ENCODE data around the gene HABP4. TPM values are rescaled to one million over a fixed set of nuclear protein-coding genes. Genes with fewer than 3 reads are reported as not detected.

HABP4 gene
- total RNA-seq, 2 donors from 2014 or later, result 50.0 to 74.2 TPM

DNA sequence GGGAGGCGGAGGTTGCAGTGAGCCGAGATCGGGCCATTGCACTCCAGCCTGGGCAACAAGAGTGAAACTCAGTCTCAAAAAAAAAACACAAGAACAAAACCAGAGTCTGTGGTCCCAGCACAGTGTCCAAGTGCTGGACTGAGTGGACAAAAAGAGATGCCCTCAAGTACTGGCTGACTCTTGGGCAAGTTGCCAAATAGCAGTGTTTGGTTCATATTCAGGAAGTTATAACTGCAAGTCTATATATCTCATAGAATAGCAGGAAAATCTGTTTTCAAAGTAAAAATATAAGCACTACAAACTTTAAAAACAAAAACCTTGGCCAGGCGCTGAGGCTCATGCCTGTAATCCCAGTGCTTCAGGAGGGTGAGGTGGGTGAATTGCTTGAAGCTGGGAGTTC, 7.3 kb downstream of the HABP4 start:
- TF ChIP-seq CTCF (IDR thresholded peaks at IDR 0.05), result no peak
- peaks cover 0 to 16% of the 10 kb centered on the region in 2 donors for H3K4me1 ChIP-seq (ENCODE audit: control insufficient read depth in 1 of 2, low read depth in 2 of 2)
- DNase-seq (ENCODE audit: low spot score), result no peak
- H3K36me3 ChIP-seq, result peaks cover 3% of the 10 kb centered on the region
- H3K27ac ChIP-seq, result no peak overlapping the region
- H3K9me3 ChIP-seq, result no peaks in the 10 kb centered on the region
- ATAC-seq (ENCODE audit: insufficient number of reproducible peaks, low FRiP score, low read depth), result no peak
- H3K27me3 ChIP-seq (replicated peaks; ENCODE audit: insufficient read depth), result no peaks in the 10 kb centered on the region
- no peak overlapping the region for H3K4me3 ChIP-seq

GRCh38 chr9:96458226-96458625, 8.3 kb downstream of the HABP4 start:
- no peak for TF ChIP-seq CTCF (IDR thresholded peaks at IDR 0.05)
- DNase-seq (ENCODE audit: low spot score) (no peak), ATAC-seq (ENCODE audit: insufficient number of reproducible peaks, low FRiP score, low read depth) (no peak)
- peaks cover 0 to 8% of the 10 kb centered on the region in 2 donors for H3K4me1 ChIP-seq (ENCODE audit: control insufficient read depth in 1 of 2, low read depth in 2 of 2)
- no peaks in the 10 kb centered on the region for H3K27me3 ChIP-seq (replicated peaks; ENCODE audit: insufficient read depth)
- H3K9me3 ChIP-seq, result no peaks in the 10 kb centered on the region
- H3K36me3 ChIP-seq, result peaks cover 3% of the 10 kb centered on the region
- no peak overlapping the region for H3K27ac ChIP-seq
- no peak overlapping the region for H3K4me3 ChIP-seq

DNA sequence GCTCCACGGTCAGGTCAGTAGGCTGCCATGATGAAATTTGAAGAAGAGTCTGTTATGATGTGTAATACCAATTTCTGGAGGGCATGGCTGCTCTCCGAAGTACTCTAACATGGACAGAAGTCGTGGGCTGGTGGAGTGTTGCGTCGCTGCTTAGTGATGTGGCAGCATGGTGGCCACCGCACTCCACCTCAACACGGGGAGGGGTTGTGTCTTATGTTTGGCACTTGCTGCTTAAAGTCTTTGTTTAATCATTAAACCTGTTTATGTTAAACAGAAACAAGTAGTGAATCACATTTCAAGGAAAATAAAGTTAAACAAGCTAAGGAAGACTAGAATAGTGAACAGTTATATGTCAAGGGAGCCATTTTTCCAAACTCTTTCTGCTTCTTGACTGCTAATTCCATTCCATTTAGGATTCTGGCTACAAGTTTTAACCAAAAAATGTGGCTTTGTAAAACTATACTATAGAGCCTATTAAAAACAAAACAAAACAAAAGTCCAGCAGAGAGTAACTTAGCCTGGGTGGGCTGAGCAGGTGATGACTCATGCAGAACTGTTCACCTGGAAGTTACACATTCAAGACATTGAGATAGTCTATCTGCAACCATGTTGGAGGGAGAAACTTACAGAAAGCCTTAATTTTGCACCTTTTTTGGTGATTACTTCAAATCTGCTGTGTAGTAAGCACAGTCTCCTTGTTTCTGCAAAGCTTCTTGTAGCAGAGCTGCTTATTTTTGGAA, 9.5 kb downstream of the HABP4 start:
- DNase-seq (ENCODE audit: low spot score) (no peak), ATAC-seq (ENCODE audit: insufficient number of reproducible peaks, low FRiP score, low read depth) (no peak)
- Histone ChIP-seq H3K4me1 (ENCODE audit: control insufficient read depth in 1 of 2, low read depth in 2 of 2) (peaks cover 0 to 13% of the 10 kb centered on the region in 2 donors), H3K4me3 (no peak overlapping the region), H3K9me3 (no peaks in the 10 kb centered on the region), H3K27me3 (replicated peaks; ENCODE audit: insufficient read depth) (no peaks in the 10 kb centered on the region), H3K27ac (no peak overlapping the region), H3K36me3 (peaks cover 3% of the 10 kb centered on the region)
- no peak for TF ChIP-seq CTCF (IDR thresholded peaks at IDR 0.05)

- H3K27me3 ChIP-seq (replicated peaks; ENCODE audit: insufficient read depth), result no peaks in the 10 kb centered on the region
- peaks cover 0 to 16% of the 10 kb centered on the region in 2 donors for H3K4me1 ChIP-seq (ENCODE audit: control insufficient read depth in 1 of 2, low read depth in 2 of 2)
- H3K27ac ChIP-seq, result no peak overlapping the region
- no peak for ATAC-seq (ENCODE audit: insufficient number of reproducible peaks, low FRiP score, low read depth)
- H3K4me3 ChIP-seq, result no peak overlapping the region
- H3K9me3 ChIP-seq, result no peaks in the 10 kb centered on the region
- TF ChIP-seq CTCF (IDR thresholded peaks at IDR 0.05), result no peak
- H3K36me3 ChIP-seq, result peaks cover 3% of the 10 kb centered on the region
- no peak for DNase-seq (ENCODE audit: low spot score)
Measured at GRCh38 chr9:96460470-96460869, 10.5 kb downstream of the HABP4 start.

GRCh38 chr9:96460882-96461281, 10.9 kb downstream of the HABP4 start:
- ATAC-seq (ENCODE audit: insufficient number of reproducible peaks, low FRiP score, low read depth), result no peak
- H3K4me1 ChIP-seq (ENCODE audit: control insufficient read depth in 1 of 2, low read depth in 2 of 2), result peaks cover 0 to 16% of the 10 kb centered on the region in 2 donors
- TF ChIP-seq CTCF (IDR thresholded peaks at IDR 0.05), result no peak

More at GRCh38 chr9:96460882-96461281, 10.9 kb downstream of the HABP4 start:
- Histone ChIP-seq H3K36me3 (peaks cover 3% of the 10 kb centered on the region), H3K27me3 (replicated peaks; ENCODE audit: insufficient read depth) (no peaks in the 10 kb centered on the region), H3K27ac (no peak overlapping the region), H3K9me3 (no peaks in the 10 kb centered on the region), H3K4me3 (no peak overlapping the region)
- no peak for DNase-seq (ENCODE audit: low spot score)

Measured in thoracic aorta (tissue), 2 donors.